ENCODE results near the gene PLEKHG4.

The PLEKHG4 gene

GRCh38 chr16:67269766-67270165 lies 9.6 kb upstream of the PLEKHG4 start:
- DNase-seq (ENCODE audit: low read depth), result peak; percentile 64
- no peak for TF ChIP-seq CTCF (conservative IDR thresholded peaks at IDR 0.05; ENCODE audit: low read length)
- H3K4me3 ChIP-seq (ENCODE audit: low read length), result no peak overlapping the region

- H3K4me3 ChIP-seq (ENCODE audit: low read length), result no peak overlapping the region
- TF ChIP-seq CTCF (conservative IDR thresholded peaks at IDR 0.05; ENCODE audit: low read length), result no peak
- DNase-seq (ENCODE audit: low read depth), result no peak
These were observed 8.4 kb upstream of the PLEKHG4 start for GRCh38 chr16:67270931-67271338.

GRCh38 chr16:67271446-67271845 lies 7.9 kb upstream of the PLEKHG4 start:
- no peak for TF ChIP-seq CTCF (conservative IDR thresholded peaks at IDR 0.05; ENCODE audit: low read length)
- DNase-seq (ENCODE audit: low read depth), result no peak
- no peak overlapping the region for H3K4me3 ChIP-seq (ENCODE audit: low read length)

GRCh38 chr16:67275321-67275720 lies 4.0 kb upstream of the PLEKHG4 start:
- H3K4me3 ChIP-seq (ENCODE audit: low read length), result no peak overlapping the region
- no peak for TF ChIP-seq CTCF (conservative IDR thresholded peaks at IDR 0.05; ENCODE audit: low read length)
- DNase-seq (ENCODE audit: low read depth), result no peak

- DNase-seq (ENCODE audit: low read depth), result peak; percentile 100
- TF ChIP-seq CTCF (conservative IDR thresholded peaks at IDR 0.05; ENCODE audit: low read length), result no peak
- peak overlapping the region; percentile 76 for H3K4me3 ChIP-seq (ENCODE audit: low read length)
These were observed 1.9 kb upstream of the PLEKHG4 start for GRCh38 chr16:67277294-67277998.

- TF ChIP-seq CTCF (conservative IDR thresholded peaks at IDR 0.05; ENCODE audit: low read length), result no peak
- peak overlapping the region; percentile 76 for H3K4me3 ChIP-seq (ENCODE audit: low read length)
- peak; percentile 84 for DNase-seq (ENCODE audit: low read depth)
These were observed 1.1 kb upstream of the PLEKHG4 start for GRCh38 chr16:67277999-67278772.

Data from AG10803 (cell line).